ENCODE measurements around the gene DESI2. TPM values are rescaled to one million over a fixed set of nuclear protein-coding genes. Genes with fewer than 3 reads are reported as not detected.

Gene DESI2
- polyA plus RNA-seq, 2 of the 4 experiments (the other 2 are of a cell fraction) = 29.3 to 57.8 TPM

DNA sequence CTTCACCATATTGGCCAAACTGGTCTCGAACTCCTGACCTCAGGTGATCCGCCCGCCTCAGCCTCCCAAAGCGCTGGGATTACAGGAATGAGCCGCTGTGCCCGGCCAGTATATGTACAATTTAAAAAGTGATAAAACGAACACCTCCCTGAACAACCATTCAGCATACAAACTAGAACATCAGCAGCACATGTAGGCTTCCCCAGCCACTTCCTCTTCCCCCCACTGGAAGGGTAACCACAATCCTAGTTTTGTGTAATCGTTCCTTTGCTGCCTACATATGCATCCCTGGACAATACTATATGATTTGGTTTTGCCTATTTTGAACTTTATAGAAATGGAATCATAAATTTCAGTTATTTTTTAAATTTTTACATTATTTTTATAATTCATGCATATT lies 60.4 kb downstream of the DESI2 start (continued):
- TF ChIP-seq, protein P1, sequence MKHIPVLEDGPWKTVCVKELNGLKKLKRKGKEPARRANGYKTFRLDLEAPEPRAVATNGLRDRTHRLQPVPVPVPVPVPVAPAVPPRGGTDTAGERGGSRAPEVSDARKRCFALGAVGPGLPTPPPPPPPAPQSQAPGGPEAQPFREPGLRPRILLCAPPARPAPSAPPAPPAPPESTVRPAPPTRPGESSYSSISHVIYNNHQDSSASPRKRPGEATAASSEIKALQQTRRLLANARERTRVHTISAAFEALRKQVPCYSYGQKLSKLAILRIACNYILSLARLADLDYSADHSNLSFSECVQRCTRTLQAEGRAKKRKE (CRISPR knock-in tag; IDR thresholded peaks at IDR 0.05; ENCODE audit: low read depth) = no peak
- no peak for TF ChIP-seq JUNB (IDR thresholded peaks at IDR 0.05)

DNA sequence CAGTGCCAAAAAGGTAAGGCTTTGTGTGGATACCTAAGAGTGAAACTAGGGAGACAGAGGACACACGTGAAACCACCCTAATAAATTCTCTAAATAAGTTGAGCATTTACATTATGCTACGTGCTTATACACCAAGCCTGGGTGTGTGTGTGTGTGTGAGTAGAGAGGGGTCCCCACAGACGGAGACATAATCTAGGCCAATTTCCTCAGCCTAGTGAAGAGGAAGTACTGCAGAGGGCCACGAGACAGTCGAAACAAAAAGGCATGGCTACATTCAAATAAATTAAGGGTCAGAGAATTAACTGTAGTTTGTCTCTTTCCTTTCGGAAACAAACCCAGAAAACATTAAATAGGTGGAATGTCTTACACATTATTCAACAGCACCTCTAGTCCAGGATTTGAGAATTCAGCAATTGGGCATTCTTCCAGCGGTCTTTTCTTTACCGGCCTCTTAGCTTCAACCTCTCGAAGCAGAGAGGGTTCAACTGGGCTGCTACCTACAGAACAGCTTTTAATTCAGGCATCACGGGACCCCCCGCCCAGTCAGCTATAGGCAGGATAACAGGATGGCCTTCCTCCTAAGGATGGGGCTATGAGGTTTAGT lies 75.0 kb downstream of the DESI2 start:
- POLR2A ChIA-PET = no interaction called here
- FAIRE-seq = no peak
- CTCF ChIA-PET = interaction anchor here (1.2 kb wide), 1 partner anchor 69 kb away, joined by 3 read pairs; no protein-coding TSS in a partner anchor

More for the DNA sequence above, 75.0 kb downstream of the DESI2 start:
- Histone ChIP-seq H3K4me1 (peaks cover 4% of the 10 kb centered on the region; the same call in 1 of the 3 replicates), H3K27ac (no peak overlapping the region), H3K4me2 (no peak overlapping the region), H3K9me3 (no peaks in the 10 kb centered on the region), H3K4me3 (no peak overlapping the region)
- 93% methylated on average over 11 of the region's 11 CpGs for WGBS (ENCODE audit: missing lambda C conversion rate)
- DNase-seq (ENCODE audit: low read depth in 1 of 2, low spot score in 1 of 2) = no peak
- TF ChIP-seq HEYL (CRISPR knock-in tag; IDR thresholded peaks at IDR 0.05) (no peak), E2F6 (IDR thresholded peaks at IDR 0.05; ENCODE audit: borderline replicate concordance, low read depth) (no peak), CHD4 (IDR thresholded peaks at IDR 0.05; ENCODE audit: borderline replicate concordance) (no peak), CEBPB (IDR thresholded peaks at IDR 0.05) (no peak), ESRRA (IDR thresholded peaks at IDR 0.05; ENCODE audit: borderline replicate concordance, low read length) (no peak), FOSB (CRISPR knock-in tag; IDR thresholded peaks at IDR 0.05) (no peak), BHLHE40 (IDR thresholded peaks at IDR 0.05; ENCODE audit: low read depth, low read length) (no peak), ZNF302 (CRISPR knock-in tag; IDR thresholded peaks at IDR 0.05) (no peak), REST (IDR thresholded peaks at IDR 0.05) (no peak), ZSCAN20 (CRISPR knock-in tag; IDR thresholded peaks at IDR 0.05) (no peak), NPAS2 (CRISPR knock-in tag; IDR thresholded peaks at IDR 0.05; ENCODE audit: borderline replicate concordance) (no peak), GATA3 (IDR thresholded peaks at IDR 0.05; ENCODE audit: borderline replicate concordance) (no peak), RAD21 (conservative IDR thresholded peaks at IDR 0.05 in 1 of 2, IDR thresholded peaks at IDR 0.05 in 1 of 2) (no peak), JUN (IDR thresholded peaks at IDR 0.05) (no peak), PBX3 (IDR thresholded peaks at IDR 0.05) (no peak)
- TF ChIP-seq, protein P2, sequence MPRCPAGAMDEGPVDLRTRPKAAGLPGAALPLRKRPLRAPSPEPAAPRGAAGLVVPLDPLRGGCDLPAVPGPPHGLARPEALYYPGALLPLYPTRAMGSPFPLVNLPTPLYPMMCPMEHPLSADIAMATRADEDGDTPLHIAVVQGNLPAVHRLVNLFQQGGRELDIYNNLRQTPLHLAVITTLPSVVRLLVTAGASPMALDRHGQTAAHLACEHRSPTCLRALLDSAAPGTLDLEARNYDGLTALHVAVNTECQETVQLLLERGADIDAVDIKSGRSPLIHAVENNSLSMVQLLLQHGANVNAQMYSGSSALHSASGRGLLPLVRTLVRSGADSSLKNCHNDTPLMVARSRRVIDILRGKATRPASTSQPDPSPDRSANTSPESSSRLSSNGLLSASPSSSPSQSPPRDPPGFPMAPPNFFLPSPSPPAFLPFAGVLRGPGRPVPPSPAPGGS (IDR thresholded peaks at IDR 0.05) = no peak
- TF ChIP-seq, protein P3, sequence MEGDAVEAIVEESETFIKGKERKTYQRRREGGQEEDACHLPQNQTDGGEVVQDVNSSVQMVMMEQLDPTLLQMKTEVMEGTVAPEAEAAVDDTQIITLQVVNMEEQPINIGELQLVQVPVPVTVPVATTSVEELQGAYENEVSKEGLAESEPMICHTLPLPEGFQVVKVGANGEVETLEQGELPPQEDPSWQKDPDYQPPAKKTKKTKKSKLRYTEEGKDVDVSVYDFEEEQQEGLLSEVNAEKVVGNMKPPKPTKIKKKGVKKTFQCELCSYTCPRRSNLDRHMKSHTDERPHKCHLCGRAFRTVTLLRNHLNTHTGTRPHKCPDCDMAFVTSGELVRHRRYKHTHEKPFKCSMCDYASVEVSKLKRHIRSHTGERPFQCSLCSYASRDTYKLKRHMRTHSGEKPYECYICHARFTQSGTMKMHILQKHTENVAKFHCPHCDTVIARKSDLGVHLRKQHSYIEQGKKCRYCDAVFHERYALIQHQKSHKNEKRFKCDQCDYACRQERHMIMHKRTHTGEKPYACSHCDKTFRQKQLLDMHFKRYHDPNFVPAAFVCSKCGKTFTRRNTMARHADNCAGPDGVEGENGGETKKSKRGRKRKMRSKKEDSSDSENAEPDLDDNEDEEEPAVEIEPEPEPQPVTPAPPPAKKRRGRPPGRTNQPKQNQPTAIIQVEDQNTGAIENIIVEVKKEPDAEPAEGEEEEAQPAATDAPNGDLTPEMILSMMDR (IDR thresholded peaks at IDR 0.05) = no peak
- TF ChIP-seq, protein P4, sequence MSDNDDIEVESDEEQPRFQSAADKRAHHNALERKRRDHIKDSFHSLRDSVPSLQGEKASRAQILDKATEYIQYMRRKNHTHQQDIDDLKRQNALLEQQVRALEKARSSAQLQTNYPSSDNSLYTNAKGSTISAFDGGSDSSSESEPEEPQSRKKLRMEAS (IDR thresholded peaks at IDR 0.05) = no peak
- TF ChIP-seq, protein P5, sequence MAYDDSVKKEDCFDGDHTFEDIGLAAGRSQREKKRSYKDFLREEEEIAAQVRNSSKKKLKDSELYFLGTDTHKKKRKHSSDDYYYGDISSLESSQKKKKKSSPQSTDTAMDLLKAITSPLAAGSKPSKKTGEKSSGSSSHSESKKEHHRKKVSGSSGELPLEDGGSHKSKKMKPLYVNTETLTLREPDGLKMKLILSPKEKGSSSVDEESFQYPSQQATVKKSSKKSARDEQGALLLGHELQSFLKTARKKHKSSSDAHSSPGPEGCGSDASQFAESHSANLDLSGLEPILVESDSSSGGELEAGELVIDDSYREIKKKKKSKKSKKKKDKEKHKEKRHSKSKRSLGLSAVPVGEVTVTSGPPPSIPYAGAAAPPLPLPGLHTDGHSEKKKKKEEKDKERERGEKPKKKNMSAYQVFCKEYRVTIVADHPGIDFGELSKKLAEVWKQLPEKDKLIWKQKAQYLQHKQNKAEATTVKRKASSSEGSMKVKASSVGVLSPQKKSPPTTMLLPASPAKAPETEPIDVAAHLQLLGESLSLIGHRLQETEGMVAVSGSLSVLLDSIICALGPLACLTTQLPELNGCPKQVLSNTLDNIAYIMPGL (CRISPR knock-in tag; IDR thresholded peaks at IDR 0.05; ENCODE audit: borderline replicate concordance) = no peak
- no peak for ATAC-seq
